ENCODE results near the gene PTPRN2. TPM values are rescaled to one million over a fixed set of nuclear protein-coding genes. Genes with fewer than 3 reads are reported as not detected.

PTPRN2 gene
- total and polyA plus RNA-seq, 2 donors (not counting 1 experiment from before 2014, with no cell fraction given) = 0.54 to 1.2 TPM

DNA sequence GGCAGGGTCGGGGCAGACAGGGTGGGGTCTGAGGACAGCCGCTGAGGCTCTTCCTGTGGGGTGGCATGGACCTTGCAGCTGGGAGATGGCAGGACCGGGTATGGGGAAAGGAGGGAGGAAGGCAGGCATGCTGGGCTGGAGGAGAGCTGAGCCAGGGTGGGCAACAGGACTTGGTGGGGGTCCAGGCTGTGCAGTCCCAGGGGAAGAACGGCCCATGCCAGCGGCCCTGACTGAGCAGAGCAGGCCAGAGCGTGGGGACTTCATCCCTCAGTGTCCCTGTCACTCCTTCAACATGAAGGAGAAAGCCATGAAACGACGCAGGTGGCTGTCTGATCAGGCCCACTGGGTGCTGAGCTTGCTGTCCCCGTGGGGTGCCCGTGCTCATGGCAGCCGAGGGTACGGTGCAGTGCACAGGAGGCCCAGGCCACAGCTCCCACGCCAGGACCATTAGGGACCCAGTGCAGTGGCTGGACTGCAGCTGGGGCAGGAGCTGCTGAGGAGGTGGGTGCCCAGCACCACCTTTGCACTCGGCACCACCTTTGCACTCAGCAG is 519.6 kb downstream of the PTPRN2 start:
- DNase-seq (ENCODE audit: low read depth in 2 of 2) = no peak

DNA sequence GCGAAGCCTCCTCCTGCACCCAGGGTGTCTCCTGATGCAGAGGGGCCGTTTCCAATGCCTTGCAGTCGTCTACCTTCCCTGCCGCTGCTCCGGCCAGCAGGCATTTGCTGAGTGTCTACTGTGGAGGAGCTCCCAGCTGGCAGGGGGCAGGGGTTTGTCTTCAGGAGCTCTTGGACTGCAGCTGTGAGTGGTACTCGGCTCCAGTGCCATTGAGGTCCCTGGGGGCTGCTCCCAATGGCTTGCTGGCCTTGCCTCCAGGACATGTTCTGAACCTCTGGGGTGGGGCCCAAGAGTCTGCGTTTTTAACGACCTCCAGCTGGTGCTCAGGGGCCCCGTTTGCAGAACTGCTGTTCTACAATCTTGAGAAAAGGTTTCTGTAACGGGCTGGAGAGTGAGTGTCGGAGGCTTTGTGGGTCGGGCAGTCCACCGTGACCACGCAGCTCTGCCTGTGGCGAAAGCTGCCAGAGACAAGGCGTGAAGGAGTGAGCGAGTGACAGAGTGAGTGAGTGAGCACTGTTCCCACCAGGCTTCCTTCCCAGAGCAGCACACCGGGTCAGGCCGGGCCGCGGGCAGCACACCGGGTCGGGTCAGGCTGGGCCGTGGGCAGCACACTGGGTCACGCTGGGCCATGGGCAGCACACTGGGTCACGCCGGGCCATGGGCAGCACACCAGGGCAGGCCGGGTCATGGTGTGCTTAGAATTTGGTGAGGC is 520.2 kb downstream of the PTPRN2 start:
- Histone ChIP-seq H3K36me3 (ENCODE audit: control insufficient read depth, insufficient read depth, low read length) (no peaks in the 10 kb centered on the region), H4K20me1 (ENCODE audit: control insufficient read depth, extremely low read depth, insufficient read depth, low read length) (no peaks in the 10 kb centered on the region), H3K27ac (ENCODE audit: insufficient read depth, low read length) (no peak overlapping the region), H3K27me3 (ENCODE audit: control insufficient read depth, insufficient read depth, low read length) (no peaks in the 10 kb centered on the region), H3K79me2 (ENCODE audit: control insufficient read depth, insufficient read depth, low read length) (no peaks in the 10 kb centered on the region), H2AFZ (ENCODE audit: low read length) (no peak overlapping the region), H3K4me1 (ENCODE audit: control insufficient read depth, extremely low read depth, insufficient read depth, low read length) (no peaks in the 10 kb centered on the region), H3K9ac (ENCODE audit: insufficient read depth, low read length) (no peak overlapping the region), H3K4me2 (ENCODE audit: extremely low read depth, insufficient read depth, low read length) (no peak overlapping the region), H3K4me3 (replicated peaks in 1 of 4; ENCODE audit: control extremely low read depth in 1 of 4, insufficient read depth in 1 of 4, low read depth in 3 of 4, low read length in 4 of 4) (no peak overlapping the region), H3K9me3 (ENCODE audit: control insufficient read depth, insufficient read depth, low read depth, low read length) (no peaks in the 10 kb centered on the region)
- no peak for DNase-seq (ENCODE audit: low read depth in 2 of 2)
- TF ChIP-seq, protein P1, sequence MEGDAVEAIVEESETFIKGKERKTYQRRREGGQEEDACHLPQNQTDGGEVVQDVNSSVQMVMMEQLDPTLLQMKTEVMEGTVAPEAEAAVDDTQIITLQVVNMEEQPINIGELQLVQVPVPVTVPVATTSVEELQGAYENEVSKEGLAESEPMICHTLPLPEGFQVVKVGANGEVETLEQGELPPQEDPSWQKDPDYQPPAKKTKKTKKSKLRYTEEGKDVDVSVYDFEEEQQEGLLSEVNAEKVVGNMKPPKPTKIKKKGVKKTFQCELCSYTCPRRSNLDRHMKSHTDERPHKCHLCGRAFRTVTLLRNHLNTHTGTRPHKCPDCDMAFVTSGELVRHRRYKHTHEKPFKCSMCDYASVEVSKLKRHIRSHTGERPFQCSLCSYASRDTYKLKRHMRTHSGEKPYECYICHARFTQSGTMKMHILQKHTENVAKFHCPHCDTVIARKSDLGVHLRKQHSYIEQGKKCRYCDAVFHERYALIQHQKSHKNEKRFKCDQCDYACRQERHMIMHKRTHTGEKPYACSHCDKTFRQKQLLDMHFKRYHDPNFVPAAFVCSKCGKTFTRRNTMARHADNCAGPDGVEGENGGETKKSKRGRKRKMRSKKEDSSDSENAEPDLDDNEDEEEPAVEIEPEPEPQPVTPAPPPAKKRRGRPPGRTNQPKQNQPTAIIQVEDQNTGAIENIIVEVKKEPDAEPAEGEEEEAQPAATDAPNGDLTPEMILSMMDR (conservative IDR thresholded peaks at IDR 0.05 in 1 of 2, IDR thresholded peaks at IDR 0.05 in 1 of 2; ENCODE audit: low read depth in 1 of 2, low read length in 2 of 2) = no peak
- TF ChIP-seq EZH2 (IDR thresholded peaks at IDR 0.05; ENCODE audit: low read length, missing control alignments) = no peak

More for the DNA sequence above, 519.6 kb downstream of the PTPRN2 start:
- Histone ChIP-seq H2AFZ (ENCODE audit: low read length) (no peak overlapping the region), H3K4me1 (ENCODE audit: control insufficient read depth, extremely low read depth, insufficient read depth, low read length) (no peaks in the 10 kb centered on the region), H3K9ac (ENCODE audit: insufficient read depth, low read length) (no peak overlapping the region), H3K27ac (ENCODE audit: insufficient read depth, low read length) (no peak overlapping the region), H3K36me3 (ENCODE audit: control insufficient read depth, insufficient read depth, low read length) (no peaks in the 10 kb centered on the region), H3K27me3 (ENCODE audit: control insufficient read depth, insufficient read depth, low read length) (no peaks in the 10 kb centered on the region), H3K4me3 (replicated peaks in 1 of 4; ENCODE audit: control extremely low read depth in 1 of 4, insufficient read depth in 1 of 4, low read depth in 3 of 4, low read length in 4 of 4) (no peak overlapping the region), H3K4me2 (ENCODE audit: extremely low read depth, insufficient read depth, low read length) (no peak overlapping the region), H4K20me1 (ENCODE audit: control insufficient read depth, extremely low read depth, insufficient read depth, low read length) (no peaks in the 10 kb centered on the region), H3K9me3 (ENCODE audit: control insufficient read depth, insufficient read depth, low read depth, low read length) (no peaks in the 10 kb centered on the region), H3K79me2 (ENCODE audit: control insufficient read depth, insufficient read depth, low read length) (no peaks in the 10 kb centered on the region)
- TF ChIP-seq, protein P1 (conservative IDR thresholded peaks at IDR 0.05 in 1 of 2, IDR thresholded peaks at IDR 0.05 in 1 of 2; ENCODE audit: low read depth in 1 of 2, low read length in 2 of 2) = no peak
- no peak for TF ChIP-seq EZH2 (IDR thresholded peaks at IDR 0.05; ENCODE audit: low read length, missing control alignments)

DNA sequence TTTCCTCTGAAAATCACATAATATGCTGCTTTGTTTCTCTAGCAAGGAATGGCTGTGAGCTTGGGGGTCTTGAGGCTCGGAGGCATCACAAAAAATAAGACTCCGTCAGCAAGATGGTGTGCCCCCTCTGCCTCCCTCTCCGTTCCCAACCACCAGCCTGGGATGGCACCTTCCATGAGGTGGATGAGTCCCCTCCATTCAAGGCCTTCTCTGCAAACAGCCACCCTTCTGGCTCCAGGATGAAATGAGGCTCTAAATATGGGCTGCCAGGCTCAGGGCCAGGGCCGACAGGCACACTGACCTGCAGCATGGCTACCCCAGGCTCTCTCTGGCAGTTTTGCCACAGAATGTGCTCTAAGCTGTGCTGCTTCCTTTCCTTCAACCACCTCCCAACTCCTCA is 521.5 kb downstream of the PTPRN2 start:
- Histone ChIP-seq H3K9me3 (ENCODE audit: control insufficient read depth, insufficient read depth, low read depth, low read length) (no peaks in the 10 kb centered on the region), H3K79me2 (ENCODE audit: control insufficient read depth, insufficient read depth, low read length) (no peaks in the 10 kb centered on the region), H2AFZ (ENCODE audit: low read length) (no peak overlapping the region), H3K27ac (ENCODE audit: insufficient read depth, low read length) (no peak overlapping the region), H4K20me1 (ENCODE audit: control insufficient read depth, extremely low read depth, insufficient read depth, low read length) (no peaks in the 10 kb centered on the region), H3K4me1 (ENCODE audit: control insufficient read depth, extremely low read depth, insufficient read depth, low read length) (no peaks in the 10 kb centered on the region), H3K27me3 (ENCODE audit: control insufficient read depth, insufficient read depth, low read length) (no peaks in the 10 kb centered on the region), H3K36me3 (ENCODE audit: control insufficient read depth, insufficient read depth, low read length) (no peaks in the 10 kb centered on the region), H3K4me3 (replicated peaks in 1 of 4; ENCODE audit: control extremely low read depth in 1 of 4, insufficient read depth in 1 of 4, low read depth in 3 of 4, low read length in 4 of 4) (no peak overlapping the region), H3K9ac (ENCODE audit: insufficient read depth, low read length) (no peak overlapping the region), H3K4me2 (ENCODE audit: extremely low read depth, insufficient read depth, low read length) (no peak overlapping the region)
- DNase-seq (ENCODE audit: low read depth in 2 of 2) = no peak
- TF ChIP-seq, protein P1 (conservative IDR thresholded peaks at IDR 0.05 in 1 of 2, IDR thresholded peaks at IDR 0.05 in 1 of 2; ENCODE audit: low read depth in 1 of 2, low read length in 2 of 2) = no peak
- no peak for TF ChIP-seq EZH2 (IDR thresholded peaks at IDR 0.05; ENCODE audit: low read length, missing control alignments)

All from fibroblast of lung (primary cell).